Activated naive CD4-positive, alpha-beta T cell treated with anti-CD3 and anti-CD28 coated beads for 36 hours (primary cell): ENCODE measurements around the gene AEN. TPM values are rescaled to one million over a fixed set of nuclear protein-coding genes. Genes with fewer than 3 reads are reported as not detected.

Source experiments
- CTCF ChIA-PET: fragments of 350-600 bp; sonication (Branson Sonifier 250); formaldehyde crosslinking; loops from one replicate; lab custom pipeline; 2021; ENCODE audit warnings: antibody characterized with exemption; lab: Charles Lee
- DNase-seq: peaks from one replicate; pipeline ENCODE4 v3.0.0-alpha.2; 2020
- H3K27ac Mint-ChIP-seq: one replicate; pipeline ENCODE4 v1.8.0; 2021; ENCODE audit warnings: mild to moderate bottlenecking, mixed read lengths
- H3K27me3 Mint-ChIP-seq: one replicate; pipeline ENCODE4 v1.8.0; 2021; ENCODE audit warnings: low read depth, mixed read lengths
- H3K36me3 Mint-ChIP-seq: one replicate; pipeline ENCODE4 v1.8.0; 2021; ENCODE audit warnings: low read depth, mixed read lengths
- H3K4me1 Mint-ChIP-seq: one replicate; pipeline ENCODE4 v1.8.0; 2021; ENCODE audit warnings: low read depth, mixed read lengths
- H3K4me3 Mint-ChIP-seq: one replicate; pipeline ENCODE4 v1.8.0; 2021; ENCODE audit warnings: mild to moderate bottlenecking, moderate library complexity, mixed read lengths
- H3K9me3 Mint-ChIP-seq: one replicate; pipeline ENCODE4 v1.8.0; 2021; ENCODE audit warnings: mixed read lengths
- intact Hi-C: fragments of 100-400 bp; cut with micrococcal nuclease; formaldehyde crosslinking; loops from one replicate; pipeline ENCODE4 v1.15.1; 2023
- total RNA-seq, 2 experiments: library from RNA; stranded (reverse); gene quantifications; one replicate each; pipeline ENCODE4 v1.2.3, GENCODE V29; 2021

The AEN gene, protein sequence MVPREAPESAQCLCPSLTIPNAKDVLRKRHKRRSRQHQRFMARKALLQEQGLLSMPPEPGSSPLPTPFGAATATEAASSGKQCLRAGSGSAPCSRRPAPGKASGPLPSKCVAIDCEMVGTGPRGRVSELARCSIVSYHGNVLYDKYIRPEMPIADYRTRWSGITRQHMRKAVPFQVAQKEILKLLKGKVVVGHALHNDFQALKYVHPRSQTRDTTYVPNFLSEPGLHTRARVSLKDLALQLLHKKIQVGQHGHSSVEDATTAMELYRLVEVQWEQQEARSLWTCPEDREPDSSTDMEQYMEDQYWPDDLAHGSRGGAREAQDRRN
- 10 to 100 TPM; 85.2 to 87.2 TPM for total RNA-seq

- peaks cover 4% of the 10 kb centered on the region for H3K27me3 Mint-ChIP-seq
- H3K9me3 Mint-ChIP-seq, result no peaks in the 10 kb centered on the region
- intact Hi-C loops, result loop anchor here (1.0 to 10.0 kb wide), 5 partner anchors 75 to 1384 kb away; partner anchors contain the start of genes ABHD2, DET1, FANCI and MRPL46
- peaks cover 35% of the 10 kb centered on the region for H3K4me1 Mint-ChIP-seq
- peaks cover 43% of the 10 kb centered on the region for H3K36me3 Mint-ChIP-seq
- H3K27ac Mint-ChIP-seq, result peak within 1 kb of the TSS; percentile 97
- CTCF ChIA-PET, result no interaction called here
- peak within 1 kb of the TSS; percentile 90 for H3K4me3 Mint-ChIP-seq
- DNase-seq, result peak; percentile 96
These were observed at the start of gene AEN for GRCh38 chr15:88620995-88621772. Gene AEN (plus strand): TSS chr15:88621340. CDS start chr15:88626210, 4,870 bp downstream.

- H3K4me3 Mint-ChIP-seq, result no peak overlapping the region
- H3K4me1 Mint-ChIP-seq, result no peaks in the 10 kb centered on the region
- intact Hi-C loops, result no loop called here
- peaks cover 5% of the 10 kb centered on the region for H3K27me3 Mint-ChIP-seq
- H3K9me3 Mint-ChIP-seq, result no peaks in the 10 kb centered on the region
- DNase-seq, result no peak
- H3K36me3 Mint-ChIP-seq, result no peaks in the 10 kb centered on the region
- CTCF ChIA-PET, result no interaction called here
- H3K27ac Mint-ChIP-seq, result no peak overlapping the region
These were observed 49.3 kb upstream of the AEN start for GRCh38 chr15:88571852-88572259.

DNA sequence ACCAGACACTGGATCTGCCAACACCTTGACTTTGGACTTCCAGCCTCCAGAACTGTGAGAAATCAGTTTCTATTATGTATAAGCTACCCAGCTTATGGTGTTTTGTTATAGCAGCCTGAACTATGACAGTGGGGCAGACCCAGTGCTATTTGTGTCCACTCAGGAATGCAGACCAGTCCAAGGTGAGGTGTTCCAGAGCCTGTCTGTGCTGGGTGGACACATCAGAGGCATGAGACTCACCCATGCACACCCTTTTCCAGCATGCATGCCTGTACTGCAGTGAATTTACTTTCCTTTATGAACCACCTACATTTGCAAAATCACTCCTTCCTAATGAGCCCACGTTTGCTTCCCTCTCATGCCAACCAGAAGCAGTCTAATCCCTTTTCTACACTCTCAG lies 47.1 kb upstream of the AEN start:
- H3K4me3 Mint-ChIP-seq, result no peak overlapping the region
- intact Hi-C loops, result no loop called here
- H3K36me3 Mint-ChIP-seq, result no peaks in the 10 kb centered on the region
- H3K9me3 Mint-ChIP-seq, result no peaks in the 10 kb centered on the region
- CTCF ChIA-PET, result no interaction called here
- no peaks in the 10 kb centered on the region for H3K4me1 Mint-ChIP-seq
- H3K27ac Mint-ChIP-seq, result no peak overlapping the region
- peaks cover 5% of the 10 kb centered on the region for H3K27me3 Mint-ChIP-seq
- no peak for DNase-seq

- Mint-ChIP-seq H3K4me1 (no peaks in the 10 kb centered on the region), H3K36me3 (no peaks in the 10 kb centered on the region), H3K27me3 (peaks cover 5% of the 10 kb centered on the region), H3K9me3 (no peaks in the 10 kb centered on the region), H3K4me3 (no peak overlapping the region), H3K27ac (no peak overlapping the region)
- intact Hi-C loops, result no loop called here
- no peak for DNase-seq
- CTCF ChIA-PET, result no interaction called here
These were observed 46.5 kb upstream of the AEN start for GRCh38 chr15:88574655-88575054.

- Mint-ChIP-seq H3K4me1 (no peaks in the 10 kb centered on the region), H3K27ac (no peak overlapping the region), H3K9me3 (no peaks in the 10 kb centered on the region), H3K36me3 (no peaks in the 10 kb centered on the region), H3K4me3 (no peak overlapping the region), H3K27me3 (peaks cover 2% of the 10 kb centered on the region)
- CTCF ChIA-PET, result interaction anchor here (0.5 kb wide), 1 partner anchor 102 kb away, joined by 4 read pairs; no protein-coding TSS in a partner anchor
- DNase-seq, result no peak
- intact Hi-C loops, result no loop called here
These were observed 41.8 kb upstream of the AEN start for GRCh38 chr15:88579322-88579721.

DNA sequence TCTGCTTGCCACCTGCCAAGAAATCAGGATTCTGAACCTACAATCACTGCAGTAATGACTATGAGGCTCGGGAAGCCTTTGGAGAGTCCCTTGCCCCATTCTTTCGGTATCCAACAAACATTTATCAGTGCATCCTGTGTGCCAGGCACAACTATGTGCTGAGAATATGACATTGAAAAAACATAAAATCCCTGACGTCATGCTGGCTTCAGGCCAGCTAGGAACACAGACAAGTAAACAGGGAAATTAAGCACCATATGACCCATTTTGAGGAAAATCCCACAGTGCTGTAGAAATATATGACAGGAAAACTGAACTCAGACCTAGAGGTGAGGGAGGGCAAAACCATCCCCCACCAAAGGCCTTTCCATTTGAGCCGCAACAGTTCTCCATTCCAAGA lies 40.6 kb upstream of the AEN start:
- intact Hi-C loops, result no loop called here
- H3K27ac Mint-ChIP-seq, result no peak overlapping the region
- no peaks in the 10 kb centered on the region for H3K9me3 Mint-ChIP-seq
- no peaks in the 10 kb centered on the region for H3K27me3 Mint-ChIP-seq
- CTCF ChIA-PET, result no interaction called here
- no peak for DNase-seq
- no peaks in the 10 kb centered on the region for H3K36me3 Mint-ChIP-seq
- no peak overlapping the region for H3K4me3 Mint-ChIP-seq
- no peaks in the 10 kb centered on the region for H3K4me1 Mint-ChIP-seq

DNA sequence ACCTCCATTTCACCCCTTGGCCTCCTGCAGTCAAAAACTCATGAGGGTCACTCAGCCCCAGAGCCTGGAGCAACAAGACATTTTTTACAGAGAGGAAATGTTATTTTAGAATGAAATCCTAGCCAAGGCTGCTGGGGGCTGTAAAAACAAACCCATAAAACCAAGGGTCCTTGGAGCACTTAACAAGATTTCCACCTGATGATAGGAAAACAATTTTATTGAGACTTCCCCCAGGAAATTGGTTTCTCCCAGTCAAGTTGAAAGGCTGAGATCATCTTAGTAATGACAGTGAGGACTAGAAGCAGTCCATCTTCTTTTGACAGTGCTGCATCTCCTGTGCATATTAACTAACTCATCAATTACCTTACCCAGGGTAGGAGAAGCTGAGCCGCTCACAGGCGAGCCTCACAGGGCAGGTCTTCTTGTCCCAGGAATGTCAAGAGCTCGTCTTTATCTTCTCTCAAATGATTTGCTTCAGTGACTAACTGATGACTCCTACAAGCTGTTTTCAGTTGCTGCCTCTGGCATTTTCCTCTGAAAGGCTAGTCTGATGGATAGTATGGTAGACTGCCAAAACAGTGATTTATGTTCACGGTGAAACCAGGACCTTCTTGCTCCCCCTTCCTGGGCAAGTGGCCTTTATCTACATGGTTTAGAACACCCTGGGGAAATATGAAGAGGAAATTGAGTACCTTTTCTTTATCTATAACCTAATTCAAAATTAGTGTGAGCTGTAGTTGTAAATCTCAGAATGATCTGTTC lies 34.6 kb upstream of the AEN start:
- Mint-ChIP-seq H3K36me3 (no peaks in the 10 kb centered on the region), H3K4me1 (no peaks in the 10 kb centered on the region), H3K27me3 (no peaks in the 10 kb centered on the region), H3K9me3 (no peaks in the 10 kb centered on the region), H3K27ac (no peak overlapping the region), H3K4me3 (no peak overlapping the region)
- DNase-seq, result no peak
- intact Hi-C loops, result no loop called here
- CTCF ChIA-PET, result no interaction called here

DNA sequence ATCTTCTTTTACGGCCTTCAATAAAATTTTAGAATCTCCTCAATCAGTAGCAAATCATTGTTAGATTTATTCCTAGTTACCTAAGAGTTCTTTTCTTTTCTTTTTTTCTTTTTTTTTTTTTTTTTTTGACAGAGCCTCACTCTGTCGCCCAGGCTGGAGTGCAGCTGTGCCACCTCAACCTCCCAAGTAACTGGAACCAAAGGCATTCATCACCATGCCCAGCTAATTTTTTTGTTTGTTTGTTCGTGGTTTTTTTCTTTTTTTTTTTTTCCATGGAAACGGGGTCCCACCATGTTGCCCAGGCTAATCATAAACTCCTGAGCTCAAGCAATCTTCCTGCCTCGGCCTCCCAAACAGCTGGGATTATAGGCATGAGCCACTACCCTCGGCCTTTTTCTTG lies 30.4 kb upstream of the AEN start:
- peaks cover 4% of the 10 kb centered on the region for H3K4me1 Mint-ChIP-seq
- no peaks in the 10 kb centered on the region for H3K9me3 Mint-ChIP-seq
- H3K36me3 Mint-ChIP-seq, result no peaks in the 10 kb centered on the region
- CTCF ChIA-PET, result no interaction called here
- H3K4me3 Mint-ChIP-seq, result no peak overlapping the region
- no peaks in the 10 kb centered on the region for H3K27me3 Mint-ChIP-seq
- DNase-seq, result no peak
- intact Hi-C loops, result no loop called here
- no peak overlapping the region for H3K27ac Mint-ChIP-seq

GRCh38 chr15:88591384-88591783 lies 29.8 kb upstream of the AEN start:
- Mint-ChIP-seq H3K9me3 (no peaks in the 10 kb centered on the region), H3K4me3 (no peak overlapping the region), H3K4me1 (peaks cover 4% of the 10 kb centered on the region), H3K36me3 (no peaks in the 10 kb centered on the region), H3K27ac (no peak overlapping the region), H3K27me3 (no peaks in the 10 kb centered on the region)
- intact Hi-C loops, result no loop called here
- CTCF ChIA-PET, result no interaction called here
- DNase-seq, result no peak

DNA sequence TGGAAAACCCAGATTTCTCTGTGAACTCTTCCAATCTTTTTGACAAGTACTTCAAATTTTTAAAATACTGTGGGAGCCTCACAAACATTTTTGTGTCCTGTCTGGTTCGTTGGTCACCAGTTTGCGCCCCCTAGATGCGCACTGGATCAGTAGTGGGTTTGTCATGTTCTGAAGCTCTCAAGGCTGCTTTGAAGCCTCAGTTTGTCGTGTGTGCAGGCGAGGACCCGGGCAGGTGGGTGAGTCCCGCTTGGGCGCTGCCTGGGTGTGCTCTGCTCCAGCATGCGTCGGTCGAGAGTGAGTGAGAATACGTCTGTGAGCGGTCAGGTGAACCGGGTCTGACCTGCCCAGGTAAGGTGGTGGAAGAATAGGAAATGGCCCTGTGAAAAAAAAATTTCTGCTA lies 17.3 kb upstream of the AEN start:
- DNase-seq, result no peak
- intact Hi-C loops, result no loop called here
- no peaks in the 10 kb centered on the region for H3K9me3 Mint-ChIP-seq
- CTCF ChIA-PET, result no interaction called here
- H3K27me3 Mint-ChIP-seq, result peaks cover 52% of the 10 kb centered on the region
- no peak overlapping the region for H3K27ac Mint-ChIP-seq
- peak overlapping the region; percentile 21 for H3K4me3 Mint-ChIP-seq
- H3K4me1 Mint-ChIP-seq, result peaks cover 18% of the 10 kb centered on the region
- peaks cover 1% of the 10 kb centered on the region for H3K36me3 Mint-ChIP-seq

- CTCF ChIA-PET, result interaction anchor here (0.9 kb wide), 1 partner anchor 53 kb away, joined by 3 read pairs; no protein-coding TSS in a partner anchor
- intact Hi-C loops, result no loop called here
- H3K4me3 Mint-ChIP-seq, result no peak overlapping the region
- H3K27me3 Mint-ChIP-seq, result peaks cover 57% of the 10 kb centered on the region
- H3K4me1 Mint-ChIP-seq, result peaks cover 18% of the 10 kb centered on the region
- peaks cover 1% of the 10 kb centered on the region for H3K36me3 Mint-ChIP-seq
- DNase-seq, result no peak
- no peak overlapping the region for H3K27ac Mint-ChIP-seq
- no peaks in the 10 kb centered on the region for H3K9me3 Mint-ChIP-seq
These were observed 16.6 kb upstream of the AEN start for GRCh38 chr15:88604381-88605188.
